Glutamatergic neuron (in vitro differentiated cells): Measurements from ENCODE around the gene GDPD5. TPM values are rescaled to one million over a fixed set of nuclear protein-coding genes. Genes with fewer than 3 reads are reported as not detected.
A peak's percentile ranks its signal among the peaks of the same experiment; 100 is the strongest.

ENCODE experiments used
- DNase-seq: peaks from one replicate; pipeline ENCODE4 v3.0.0; 2022
- H3K27ac Mint-ChIP-seq: one replicate; pipeline ENCODE4 v1.8.0; 2020; ENCODE audit warnings: mild to moderate bottlenecking, mixed read lengths, inconsistent platforms; ENCODE audit not compliant: unreplicated experiment
- H3K27me3 Mint-ChIP-seq: one replicate; pipeline ENCODE4 v1.8.0; 2020; ENCODE audit warnings: mild to moderate bottlenecking, moderate library complexity, mixed read lengths, inconsistent platforms; ENCODE audit not compliant: unreplicated experiment
- H3K36me3 Mint-ChIP-seq: one replicate; pipeline ENCODE4 v1.8.0; 2020; ENCODE audit warnings: mild to moderate bottlenecking, mixed read lengths, inconsistent platforms; ENCODE audit not compliant: unreplicated experiment
- H3K4me1 Mint-ChIP-seq: one replicate; pipeline ENCODE4 v1.8.0; 2020; ENCODE audit warnings: mild to moderate bottlenecking, low read depth, mixed read lengths, inconsistent platforms; ENCODE audit not compliant: unreplicated experiment
- H3K4me3 Mint-ChIP-seq: one replicate; pipeline ENCODE4 v1.8.0; 2020; ENCODE audit warnings: mild to moderate bottlenecking, mixed read lengths, inconsistent platforms; ENCODE audit not compliant: unreplicated experiment
- H3K9me3 Mint-ChIP-seq: one replicate; pipeline ENCODE4 v1.8.0; 2020; ENCODE audit warnings: mild to moderate bottlenecking, moderate library complexity, mixed read lengths, inconsistent platforms; ENCODE audit not compliant: unreplicated experiment
- CTCF ChIP-seq: fragments of 200-600 bp; sonication (generic); IDR thresholded peaks from one replicate; pipeline ENCODE4 v1.5.0; 2021; ENCODE audit not compliant: partially characterized antibody, unreplicated experiment
- total RNA-seq: library from RNA; stranded (reverse); fragmentation: NEBNext Ultra II Directional; extraction: Animal tissue kit (Norgen Biotek cat#: 25700); gene quantifications from one replicate; pipeline ENCODE4 v1.2.1, GENCODE V29; 2021; ENCODE audit not compliant: unreplicated experiment

GDPD5 gene
- total RNA-seq, 1 donor from 2014 or later, result 147 TPM

GRCh38 chr11:75565916-75566762, 40.4 kb upstream of the GDPD5 start:
- H3K27ac Mint-ChIP-seq, result no peak overlapping the region
- DNase-seq, result no peak
- no peak overlapping the region for H3K4me3 Mint-ChIP-seq
- H3K27me3 Mint-ChIP-seq, result peaks cover 10% of the 10 kb centered on the region
- no peak for TF ChIP-seq CTCF
- peaks cover 7% of the 10 kb centered on the region for H3K9me3 Mint-ChIP-seq
- no peaks in the 10 kb centered on the region for H3K36me3 Mint-ChIP-seq
- H3K4me1 Mint-ChIP-seq, result peaks cover 16% of the 10 kb centered on the region

GRCh38 chr11:75565221-75565814, 39.6 kb upstream of the GDPD5 start:
- no peak overlapping the region for H3K4me3 Mint-ChIP-seq
- no peak for TF ChIP-seq CTCF
- H3K27ac Mint-ChIP-seq, result no peak overlapping the region
- H3K9me3 Mint-ChIP-seq, result peaks cover 7% of the 10 kb centered on the region
- peaks cover 10% of the 10 kb centered on the region for H3K27me3 Mint-ChIP-seq
- H3K4me1 Mint-ChIP-seq, result peaks cover 16% of the 10 kb centered on the region
- no peak for DNase-seq
- no peaks in the 10 kb centered on the region for H3K36me3 Mint-ChIP-seq

- no peaks in the 10 kb centered on the region for H3K36me3 Mint-ChIP-seq
- peak; percentile 70 for TF ChIP-seq CTCF
- DNase-seq, result peak; percentile 90
- H3K4me3 Mint-ChIP-seq, result peak overlapping the region; percentile 96
- peaks cover 19% of the 10 kb centered on the region for H3K4me1 Mint-ChIP-seq
- H3K27me3 Mint-ChIP-seq, result peaks cover 10% of the 10 kb centered on the region
- H3K27ac Mint-ChIP-seq, result peak overlapping the region; percentile 100
- H3K9me3 Mint-ChIP-seq, result peaks cover 7% of the 10 kb centered on the region
These were observed 38.3 kb upstream of the GDPD5 start for GRCh38 chr11:75563978-75564552.

- no peak for TF ChIP-seq CTCF
- peaks cover 19% of the 10 kb centered on the region for H3K4me1 Mint-ChIP-seq
- peak overlapping the region; percentile 100 for H3K27ac Mint-ChIP-seq
- peaks cover 10% of the 10 kb centered on the region for H3K27me3 Mint-ChIP-seq
- no peak for DNase-seq
- no peaks in the 10 kb centered on the region for H3K36me3 Mint-ChIP-seq
- peaks cover 6% of the 10 kb centered on the region for H3K9me3 Mint-ChIP-seq
- peak overlapping the region; percentile 96 for H3K4me3 Mint-ChIP-seq
These were observed 37.8 kb upstream of the GDPD5 start for GRCh38 chr11:75563501-75563977.
